Sigmoid colon (tissue), 4 donors: ENCODE data around the gene PPDPF.

Experiments used
- EP300 ChIP-seq, 4 donors: sonication (generic); formaldehyde crosslinking; IDR thresholded peaks; one replicate each; pipeline ENCODE4 v1.6.1; 2017; ENCODE audit warnings: antibody characterized with exemption in 4 of 4
- POLR2A ChIP-seq, 2 donors: fragments of 450-650 bp; IDR thresholded peaks; one replicate each; pipeline ENCODE4 v1.6.1; 2016; ENCODE audit warnings: antibody characterized with exemption in 2 of 2, mild to moderate bottlenecking in 2 of 2, moderate library complexity in 2 of 2
- POLR2AphosphoS5 ChIP-seq, 4 donors: sonication (generic); formaldehyde crosslinking; IDR thresholded peaks; one replicate each; pipeline ENCODE4 v1.6.1; 2017; ENCODE audit warnings: antibody characterized with exemption in 4 of 4
- TF ChIP-seq, protein P1 (sequence below), 4 experiments: fragments of 450-650 bp in 3 of 4; fragments of 200-600 bp in 1 of 4; IDR thresholded peaks; one replicate each; pipeline ENCODE4 v1.5.1; 2016 to 2019; ENCODE audit warnings: antibody characterized with exemption in 4 of 4, mild to moderate bottlenecking in 3 of 4, moderate library complexity in 2 of 4

GRCh38 chr20:63534831-63535651 lies 14.5 kb downstream of the PPDPF start:
- TF ChIP-seq POLR2A (IDR thresholded peaks at IDR 0.05) = peak in 1 of 2 donors; percentile 62
- no peak for TF ChIP-seq EP300 (IDR thresholded peaks at IDR 0.05)
- TF ChIP-seq, protein P1, sequence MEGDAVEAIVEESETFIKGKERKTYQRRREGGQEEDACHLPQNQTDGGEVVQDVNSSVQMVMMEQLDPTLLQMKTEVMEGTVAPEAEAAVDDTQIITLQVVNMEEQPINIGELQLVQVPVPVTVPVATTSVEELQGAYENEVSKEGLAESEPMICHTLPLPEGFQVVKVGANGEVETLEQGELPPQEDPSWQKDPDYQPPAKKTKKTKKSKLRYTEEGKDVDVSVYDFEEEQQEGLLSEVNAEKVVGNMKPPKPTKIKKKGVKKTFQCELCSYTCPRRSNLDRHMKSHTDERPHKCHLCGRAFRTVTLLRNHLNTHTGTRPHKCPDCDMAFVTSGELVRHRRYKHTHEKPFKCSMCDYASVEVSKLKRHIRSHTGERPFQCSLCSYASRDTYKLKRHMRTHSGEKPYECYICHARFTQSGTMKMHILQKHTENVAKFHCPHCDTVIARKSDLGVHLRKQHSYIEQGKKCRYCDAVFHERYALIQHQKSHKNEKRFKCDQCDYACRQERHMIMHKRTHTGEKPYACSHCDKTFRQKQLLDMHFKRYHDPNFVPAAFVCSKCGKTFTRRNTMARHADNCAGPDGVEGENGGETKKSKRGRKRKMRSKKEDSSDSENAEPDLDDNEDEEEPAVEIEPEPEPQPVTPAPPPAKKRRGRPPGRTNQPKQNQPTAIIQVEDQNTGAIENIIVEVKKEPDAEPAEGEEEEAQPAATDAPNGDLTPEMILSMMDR (IDR thresholded peaks at IDR 0.05) = no peak
- peak in 1 of 4 donors; percentile 39 for TF ChIP-seq POLR2AphosphoS5 (IDR thresholded peaks at IDR 0.05)
